Body of pancreas (tissue), 4 donors: ENCODE measurements around the gene SSH2. TPM values are rescaled to one million over a fixed set of nuclear protein-coding genes. Genes with fewer than 3 reads are reported as not detected.

Experiments used
- ATAC-seq: fragments of 150-250 bp; one replicate; pipeline ENCODE4 v1.9.1; 2016
- DNase-seq, 4 donors: peaks; one replicate each; pipeline ENCODE4 v3.0.0-alpha.2; 2019
- H3K27ac ChIP-seq, 4 donors: fragments of 200-600 bp; sonication (generic); 1 replicate in 3 of 4; 2 replicates in 1 of 4; pipeline versions ENCODE4 v1.5.1 to v1.6.1; 2016 to 2019; ENCODE audit warnings: mild to moderate bottlenecking in 1 of 4, mixed read lengths in 1 of 4, moderate library complexity in 1 of 4
- H3K27me3 ChIP-seq, 2 donors: fragments of 200-600 bp; sonication (generic); one replicate each; pipeline ENCODE4 v1.6.0; 2016; ENCODE audit warnings: mild to moderate bottlenecking in 1 of 2
- H3K36me3 ChIP-seq, 2 donors: fragments of 200-600 bp; sonication (generic); replicated peaks in 1 of 2; 2 replicates each; pipeline ENCODE4 v1.5.1; 2016; ENCODE audit warnings: low read depth in 2 of 2; ENCODE audit not compliant: insufficient read depth in 1 of 2
- H3K4me1 ChIP-seq: fragments of 200-600 bp; sonication (generic); one replicate; pipeline ENCODE4 v1.6.0; 2016
- H3K4me3 ChIP-seq, 2 donors: fragments of 200-600 bp; sonication (generic); 1 replicate in 1 of 2; 2 replicates in 1 of 2; pipeline ENCODE4 v1.5.1; 2016 to 2019
- H3K9me3 ChIP-seq, 3 donors: fragments of 200-600 bp; sonication (generic); 1 replicate in 2 of 3; 2 replicates in 1 of 3; pipeline ENCODE4 v1.5.1; 2016
- CTCF ChIP-seq, 7 experiments: fragments of 450-650 bp in 4 of 7; fragments of 200-600 bp in 3 of 7; sonication (generic) in 3 of 7; IDR thresholded peaks; one replicate each; pipeline ENCODE4 v1.5.1; 2016 to 2019; ENCODE audit warnings: antibody characterized with exemption in 7 of 7
- POLR2A ChIP-seq, 3 donors: fragments of 450-650 bp; IDR thresholded peaks; one replicate each; pipeline ENCODE4 v1.6.1; 2016; ENCODE audit warnings: antibody characterized with exemption in 3 of 3, mild to moderate bottlenecking in 2 of 3
- WGBS, 2 donors: methylation state at CpG; one replicate each; pipeline ENCODE4 v1.1.5; 2017; 5-methylcytosine and 5-hydroxymethylcytosine counted together
- intact Hi-C: fragments of 100-400 bp; cut with DNase I; formaldehyde crosslinking; loops from one replicate; pipeline ENCODE4 v1.15.1; 2023
- total RNA-seq, 2 donors: library from RNA; depleted of rRNA; stranded (reverse); fragments of >200 nt; gene quantifications; one replicate each; pipeline ENCODE4 v1.1.0, GENCODE V29; 2016

The SSH2 gene
- total RNA-seq, 2 donors from 2014 or later: 8.2 to 8.6 TPM

DNA sequence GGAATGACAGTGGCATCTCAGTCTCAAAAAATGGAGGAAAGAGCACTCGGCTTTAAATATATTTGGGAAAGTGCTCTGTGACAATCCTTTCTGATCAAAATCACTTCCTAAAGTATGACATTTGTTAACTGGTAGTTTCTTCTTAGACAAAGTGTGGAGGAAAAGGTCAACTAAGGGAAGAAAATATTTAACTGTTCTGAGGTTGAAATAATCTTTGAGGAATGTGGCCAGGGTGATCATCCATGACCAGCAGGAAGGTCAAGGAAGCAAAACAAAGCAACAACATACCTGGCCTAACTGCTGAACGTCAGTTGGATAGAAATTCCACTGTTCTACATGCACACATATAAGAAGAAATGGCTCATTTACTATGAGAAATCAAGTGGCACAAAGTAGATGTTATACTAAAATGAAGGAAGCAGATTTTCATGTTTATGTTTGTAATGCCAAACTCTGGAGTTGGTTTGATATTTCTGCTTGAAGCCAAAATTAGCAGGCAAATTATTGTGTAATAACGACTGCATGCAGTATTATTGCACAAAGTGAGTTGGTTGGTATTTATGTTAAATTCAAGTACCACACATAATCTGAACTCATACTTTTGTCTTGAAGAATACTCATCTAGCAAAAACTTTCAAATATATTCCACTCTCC lies 220.0 kb downstream of the SSH2 start:
- H3K27ac ChIP-seq: peak overlapping the region in 1 of 4 donors; percentile 6
- no peaks in the 10 kb centered on the region for H3K9me3 ChIP-seq
- 57 to 62% methylated on average over 3 of the region's 3 CpGs for WGBS, 2 donors
- H3K4me3 ChIP-seq: no peak overlapping the region
- DNase-seq (no peak), ATAC-seq (no peak)
- H3K36me3 ChIP-seq: no peaks in the 10 kb centered on the region
- H3K27me3 ChIP-seq: no peaks in the 10 kb centered on the region
- TF ChIP-seq POLR2A (IDR thresholded peaks at IDR 0.05): no peak
- TF ChIP-seq CTCF (IDR thresholded peaks at IDR 0.05): no peak
- H3K4me1 ChIP-seq: peaks cover 5% of the 10 kb centered on the region
- intact Hi-C loops: no loop called here

GRCh38 chr17:29707212-29707571 lies 222.8 kb downstream of the SSH2 start:
- intact Hi-C loops: no loop called here
- Histone ChIP-seq H3K36me3 (no peaks in the 10 kb centered on the region), H3K9me3 (no peaks in the 10 kb centered on the region), H3K27ac (peak overlapping the region in 1 of 4 donors; percentile 75), H3K27me3 (no peaks in the 10 kb centered on the region), H3K4me3 (no peak overlapping the region), H3K4me1 (peaks cover 5% of the 10 kb centered on the region)
- TF ChIP-seq CTCF (IDR thresholded peaks at IDR 0.05) (no peak), POLR2A (IDR thresholded peaks at IDR 0.05) (no peak)
- no peak for ATAC-seq
- DNase-seq: no peak

GRCh38 chr17:29706045-29706431 lies 224.0 kb downstream of the SSH2 start:
- intact Hi-C loops: no loop called here
- Histone ChIP-seq H3K9me3 (no peaks in the 10 kb centered on the region), H3K4me1 (peaks cover 5% of the 10 kb centered on the region), H3K27ac (peak overlapping the region in 1 of 4 donors; percentile 75), H3K36me3 (no peaks in the 10 kb centered on the region), H3K4me3 (no peak overlapping the region), H3K27me3 (no peaks in the 10 kb centered on the region)
- TF ChIP-seq POLR2A (IDR thresholded peaks at IDR 0.05) (no peak), CTCF (IDR thresholded peaks at IDR 0.05) (no peak)
- DNase-seq (no peak), ATAC-seq (no peak)

DNA sequence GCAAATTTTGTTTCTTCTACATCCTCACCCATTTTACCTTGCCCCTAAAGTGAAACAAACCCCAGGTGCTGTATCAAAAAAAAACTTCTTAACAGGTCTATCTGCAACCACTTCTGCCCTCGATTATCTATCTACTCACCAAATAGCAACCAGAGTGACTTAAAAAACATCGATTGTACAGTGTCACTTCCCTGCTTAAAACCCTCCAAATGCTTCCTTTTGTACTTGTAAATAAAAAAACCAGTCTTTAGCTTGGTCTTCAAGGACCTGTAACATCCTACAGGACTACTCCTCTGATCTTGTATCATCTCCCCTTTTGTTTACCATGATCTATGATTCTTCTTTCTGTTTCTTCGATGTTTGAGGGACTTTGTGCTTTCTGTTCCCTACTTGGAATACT lies 224.6 kb downstream of the SSH2 start:
- TF ChIP-seq POLR2A (IDR thresholded peaks at IDR 0.05) (no peak), CTCF (IDR thresholded peaks at IDR 0.05) (no peak)
- no peak overlapping the region for H3K4me3 ChIP-seq
- DNase-seq (no peak), ATAC-seq (no peak)
- peak overlapping the region in 1 of 4 donors; percentile 75 for H3K27ac ChIP-seq
- 74 to 80% methylated on average over 3 of the region's 3 CpGs for WGBS, 2 donors
- intact Hi-C loops: no loop called here
- H3K36me3 ChIP-seq: peaks cover 0 to 1% of the 10 kb centered on the region in 2 donors
- H3K9me3 ChIP-seq: no peaks in the 10 kb centered on the region
- peaks cover 5% of the 10 kb centered on the region for H3K4me1 ChIP-seq
- H3K27me3 ChIP-seq: no peaks in the 10 kb centered on the region

GRCh38 chr17:29699283-29699682 lies 230.7 kb downstream of the SSH2 start:
- 59 to 69% methylated on average over 2 of the region's 2 CpGs for WGBS, 2 donors
- no peaks in the 10 kb centered on the region for H3K9me3 ChIP-seq
- no peak for TF ChIP-seq CTCF (IDR thresholded peaks at IDR 0.05)
- intact Hi-C loops: no loop called here
- ATAC-seq (no peak), DNase-seq (no peak)
- H3K4me3 ChIP-seq: no peak overlapping the region
- H3K27ac ChIP-seq: peak overlapping the region in 3 of 4 donors; percentile 8 to 42 (median 19)
- no peaks in the 10 kb centered on the region for H3K27me3 ChIP-seq
- H3K36me3 ChIP-seq: peaks cover 0 to 2% of the 10 kb centered on the region in 2 donors
- peaks cover 5% of the 10 kb centered on the region for H3K4me1 ChIP-seq
